Right lobe of liver (tissue), 6 donors: ENCODE data around the gene MYO1A. TPM values are rescaled to one million over a fixed set of nuclear protein-coding genes. Genes with fewer than 3 reads are reported as not detected.
"Not testable (repeated sequence)": the region's sequence is repeated elsewhere in the genome, so short reads cannot be mapped to it uniquely, and the experiment has no call there.

Experiments
- ATAC-seq, 4 donors: fragments of 200-7000 bp; cut with Tn5 transposase; one replicate each; pipeline ENCODE4 v1.9.1; 2020; ENCODE audit warnings: mild to moderate bottlenecking in 4 of 4, moderate library complexity in 4 of 4
- DNase-seq, 3 donors: peaks; one replicate each; pipeline ENCODE4 v3.0.0-alpha.2; 2020
- H3K27ac ChIP-seq, 3 donors: fragments of 200-600 bp; one replicate each; pipeline ENCODE4 v1.8.0; 2022
- H3K27me3 ChIP-seq, 2 donors: fragments of 200-600 bp; one replicate each; pipeline ENCODE4 v1.8.0; 2022
- H3K36me3 ChIP-seq, 4 donors: fragments of 200-600 bp; sonication (generic) in 1 of 4; one replicate each; pipeline versions ENCODE4 v1.5.1 to v1.8.0; 2017 to 2022; ENCODE audit warnings: control low read depth in 1 of 4
- H3K4me1 ChIP-seq, 4 donors: fragments of 200-600 bp; sonication (generic) in 1 of 4; one replicate each; pipeline versions ENCODE4 v1.5.1 to v1.8.0; 2017 to 2022; ENCODE audit warnings: control low read depth in 1 of 4
- H3K4me3 ChIP-seq, 3 donors: fragments of 200-600 bp; one replicate each; pipeline ENCODE4 v1.8.0; 2022
- H3K9me3 ChIP-seq, 4 donors: fragments of 200-600 bp; sonication (generic) in 1 of 4; one replicate each; pipeline versions ENCODE4 v1.5.1 to v1.8.0; 2017 to 2022; ENCODE audit warnings: control low read depth in 1 of 4
- CTCF ChIP-seq, 4 donors: fragments of 200-600 bp in 3 of 4; fragments of 450-650 bp in 1 of 4; IDR thresholded peaks; one replicate each; pipeline versions ENCODE4 v1.5.1 to v1.8.0; 2016 to 2022; ENCODE audit warnings: antibody characterized with exemption in 4 of 4, mild to moderate bottlenecking in 2 of 4
- POLR2A ChIP-seq: fragments of 450-650 bp; IDR thresholded peaks from one replicate; pipeline ENCODE4 v1.6.1; 2017; ENCODE audit warnings: antibody characterized with exemption, mild to moderate bottlenecking
- WGBS: methylation state at CpG from one replicate; pipeline ENCODE4 v1.1.6; 2018; ENCODE audit warnings: low coverage, low lambda C conversion rate; ENCODE audit not compliant: insufficient coverage; ENCODE audit errors: missing lambda C conversion rate; 5-methylcytosine and 5-hydroxymethylcytosine counted together
- intact Hi-C, 2 donors: fragments of 100-400 bp; cut with DNase I; formaldehyde crosslinking; loops; one replicate each; pipeline versions ENCODE4 v1.11.2 to v1.14.1; 2022
- total RNA-seq, 6 experiments: library from RNA; depleted of rRNA in 2 of 6; stranded (reverse); fragments of >200 nt in 2 of 6; fragmentation: NEBNext Ultra II Directional in 3 of 6; extraction: Animal tissue kit (Norgen Biotek cat#: 25700) in 3 of 6; gene quantifications; one replicate each; pipeline versions ENCODE4 v1.1.0 to v1.2.4, GENCODE V29; 2016 to 2023
- donor health status: DM: no; HTN: yes; CAD: no.
- donor health status: DM: no; HTN: no; CAD: no.
- donor health status: DM: no; HTN: no; CAD: no.
- donor health status: DM: no; HTN: yes; CAD: no.
- donor health status: DM: no; HTN: yes; CAD: no.

MYO1A gene
- total RNA-seq, 6 experiments from 2014 or later, result 0.27 to 1.9 (median 0.68) TPM; not detected in 1

GRCh38 chr12:57027805-57028153 lies 22.1 kb downstream of the MYO1A start:
- H3K27ac ChIP-seq, result no peak overlapping the region
- no peaks in the 10 kb centered on the region for H3K4me1 ChIP-seq
- no peaks in the 10 kb centered on the region for H3K27me3 ChIP-seq
- no peaks in the 10 kb centered on the region for H3K36me3 ChIP-seq
- no peak for TF ChIP-seq CTCF (IDR thresholded peaks at IDR 0.05)
- no peak for TF ChIP-seq POLR2A
- DNase-seq, result no peak
- WGBS, result 40% methylated on average over 1 of the region's 5 CpGs
- H3K9me3 ChIP-seq, result no peaks in the 10 kb centered on the region
- H3K4me3 ChIP-seq, result no peak overlapping the region
- intact Hi-C loops, result no loop called here
- no peak for ATAC-seq

- WGBS, result 47% methylated on average over 11 of the region's 13 CpGs
- H3K4me1 ChIP-seq, result no peaks in the 10 kb centered on the region
Measured at GRCh38 chr12:57027011-57027804, 22.7 kb downstream of the MYO1A start.

GRCh38 chr12:57025196-57025595 lies 24.7 kb downstream of the MYO1A start:
- H3K27me3 ChIP-seq, result no peaks in the 10 kb centered on the region
- no peaks in the 10 kb centered on the region for H3K36me3 ChIP-seq
- intact Hi-C loops, result no loop called here
- ATAC-seq, result no peak
- TF ChIP-seq CTCF (IDR thresholded peaks at IDR 0.05) (no peak), POLR2A (no peak)
- no peak overlapping the region for H3K27ac ChIP-seq
- 86% methylated on average over 1 of the region's 2 CpGs for WGBS
- no peaks in the 10 kb centered on the region for H3K4me1 ChIP-seq
- no peak for DNase-seq
- no peaks in the 10 kb centered on the region for H3K9me3 ChIP-seq
- no peak overlapping the region for H3K4me3 ChIP-seq

More at GRCh38 chr12:57027011-57027804, 22.7 kb downstream of the MYO1A start:
- Histone ChIP-seq H3K27ac (no peak overlapping the region), H3K4me3 (no peak overlapping the region), H3K9me3 (no peaks in the 10 kb centered on the region), H3K27me3 (no peaks in the 10 kb centered on the region), H3K36me3 (no peaks in the 10 kb centered on the region)
- DNase-seq (no peak), ATAC-seq (no peak)
- intact Hi-C loops, result no loop called here
- TF ChIP-seq CTCF (IDR thresholded peaks at IDR 0.05) (no peak), POLR2A (no peak)

- H3K4me3 ChIP-seq, intact Hi-C loops, DNase-seq, H3K9me3 ChIP-seq, H3K36me3 ChIP-seq, H3K4me1 ChIP-seq, ATAC-seq, H3K27me3 ChIP-seq, H3K27ac ChIP-seq: not testable (repeated sequence)
- 96% methylated on average over 4 of the region's 5 CpGs for WGBS
Measured at GRCh38 chr12:57022324-57022723, 27.6 kb downstream of the MYO1A start.

GRCh38 chr12:57019983-57020719 lies 29.8 kb downstream of the MYO1A start:
- ATAC-seq (no peak), DNase-seq (no peak)
- no peaks in the 10 kb centered on the region for H3K27me3 ChIP-seq
- H3K36me3 ChIP-seq, result no peaks in the 10 kb centered on the region
- no peak overlapping the region for H3K27ac ChIP-seq
- no peaks in the 10 kb centered on the region for H3K9me3 ChIP-seq
- no peak overlapping the region for H3K4me3 ChIP-seq
- WGBS, result 76% methylated on average over 9 of the region's 9 CpGs
- no peaks in the 10 kb centered on the region for H3K4me1 ChIP-seq
- TF ChIP-seq POLR2A (no peak), CTCF (IDR thresholded peaks at IDR 0.05) (no peak)
- intact Hi-C loops, result loop anchor here in 1 of 2 donors (5.0 kb wide), 1 partner anchor 37 kb away; no protein-coding TSS in a partner anchor
